ENCODE data around the gene GPS1.

Gene GPS1

DNA sequence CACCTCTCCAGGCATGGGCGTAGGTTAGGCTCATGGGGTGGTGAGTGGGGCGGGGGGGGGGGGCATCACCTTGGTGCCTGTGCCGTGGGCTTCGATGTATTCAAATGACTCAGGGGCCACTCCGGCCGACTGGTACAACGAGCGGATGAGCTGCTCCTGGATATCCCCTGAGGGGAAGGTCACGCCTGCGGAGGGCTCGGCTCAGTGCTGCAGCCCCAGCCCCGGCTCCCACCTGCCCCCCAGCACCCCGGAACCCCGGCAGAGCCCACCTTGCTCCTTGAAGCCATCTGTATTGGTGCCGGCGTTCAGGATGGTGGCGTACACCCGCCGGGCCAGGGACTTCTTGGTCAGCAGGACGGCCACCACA is 40.9 kb downstream of the GPS1 start:
- DNase-seq, result no peak

DNA sequence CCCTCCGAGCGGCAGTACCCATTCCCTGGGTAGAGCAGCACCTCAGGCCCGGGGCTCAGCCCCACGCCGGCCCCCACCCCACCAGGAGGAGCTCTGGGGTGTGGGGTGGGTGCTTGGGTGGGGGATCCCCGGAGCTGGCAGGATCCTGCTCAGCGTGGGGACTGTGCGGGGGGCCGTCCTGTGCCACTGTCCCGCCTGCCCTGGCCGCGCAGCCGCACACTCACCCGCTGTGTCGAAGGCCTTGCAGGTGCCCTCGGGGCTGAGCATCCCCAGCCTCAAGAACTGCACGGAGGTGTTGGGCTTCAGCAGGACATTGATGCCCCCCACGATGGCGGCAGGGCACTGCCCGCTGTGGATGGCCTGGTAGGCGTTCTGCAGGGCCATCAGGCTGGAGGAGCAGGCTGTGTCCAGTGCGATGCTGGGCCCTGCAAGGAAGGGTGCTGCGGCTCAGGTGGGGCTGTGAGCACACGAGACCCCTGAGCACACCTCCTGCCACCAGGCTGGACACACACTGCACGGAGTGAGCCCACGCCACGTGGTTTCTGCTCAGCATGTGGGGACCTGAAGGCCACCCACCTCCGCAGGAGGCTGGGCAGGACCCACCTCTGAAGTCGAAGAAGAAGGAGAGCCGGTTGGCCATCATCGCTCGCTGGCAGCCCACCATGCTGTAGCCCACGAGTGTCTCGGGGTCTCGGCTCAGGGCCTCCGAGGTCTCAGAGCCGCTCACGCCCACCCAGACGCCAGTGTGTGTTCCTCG is 41.5 kb downstream of the GPS1 start:
- no peak for DNase-seq

DNA sequence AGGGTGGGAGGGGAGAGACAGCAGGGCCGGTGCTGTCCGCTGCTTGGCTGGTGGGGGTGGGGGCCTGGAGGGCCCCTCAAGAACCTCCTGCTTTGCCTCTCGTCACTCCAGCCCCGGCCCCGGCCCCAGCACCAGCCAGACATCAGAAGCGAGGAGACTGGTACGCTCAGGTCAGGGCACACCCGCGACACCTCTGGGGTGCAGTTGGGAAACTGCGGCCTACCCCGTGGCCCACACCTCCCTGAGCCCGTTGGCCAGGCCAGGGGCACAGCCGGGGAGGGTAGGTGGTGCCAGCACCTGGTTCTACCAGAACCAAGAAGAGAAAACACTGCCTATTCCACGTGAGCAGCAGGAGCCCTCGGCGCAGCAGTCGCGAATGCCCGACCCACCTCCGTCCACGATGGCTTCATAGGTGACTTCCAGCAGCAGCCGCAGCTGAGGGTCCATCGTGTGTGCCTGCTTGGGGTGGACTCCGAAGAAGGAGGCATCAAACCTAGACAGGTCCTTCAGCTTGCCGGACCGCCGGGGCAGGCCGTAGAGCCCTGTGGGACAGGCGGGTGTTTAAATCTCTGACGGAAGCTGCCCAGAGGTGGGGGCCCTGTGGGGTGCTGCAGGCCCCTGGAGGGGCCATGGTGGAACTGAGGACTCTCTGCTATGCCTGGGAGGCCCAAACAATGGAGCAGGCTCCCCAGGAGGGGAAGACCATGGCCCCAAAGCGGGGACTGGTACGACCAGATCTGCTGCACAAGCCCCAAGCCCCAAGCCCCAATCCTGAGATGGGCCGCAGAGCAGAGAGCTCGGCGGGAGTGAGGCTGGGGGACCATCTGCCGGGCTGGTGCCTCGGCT is 43.5 kb downstream of the GPS1 start:
- DNase-seq, result no peak

DNA sequence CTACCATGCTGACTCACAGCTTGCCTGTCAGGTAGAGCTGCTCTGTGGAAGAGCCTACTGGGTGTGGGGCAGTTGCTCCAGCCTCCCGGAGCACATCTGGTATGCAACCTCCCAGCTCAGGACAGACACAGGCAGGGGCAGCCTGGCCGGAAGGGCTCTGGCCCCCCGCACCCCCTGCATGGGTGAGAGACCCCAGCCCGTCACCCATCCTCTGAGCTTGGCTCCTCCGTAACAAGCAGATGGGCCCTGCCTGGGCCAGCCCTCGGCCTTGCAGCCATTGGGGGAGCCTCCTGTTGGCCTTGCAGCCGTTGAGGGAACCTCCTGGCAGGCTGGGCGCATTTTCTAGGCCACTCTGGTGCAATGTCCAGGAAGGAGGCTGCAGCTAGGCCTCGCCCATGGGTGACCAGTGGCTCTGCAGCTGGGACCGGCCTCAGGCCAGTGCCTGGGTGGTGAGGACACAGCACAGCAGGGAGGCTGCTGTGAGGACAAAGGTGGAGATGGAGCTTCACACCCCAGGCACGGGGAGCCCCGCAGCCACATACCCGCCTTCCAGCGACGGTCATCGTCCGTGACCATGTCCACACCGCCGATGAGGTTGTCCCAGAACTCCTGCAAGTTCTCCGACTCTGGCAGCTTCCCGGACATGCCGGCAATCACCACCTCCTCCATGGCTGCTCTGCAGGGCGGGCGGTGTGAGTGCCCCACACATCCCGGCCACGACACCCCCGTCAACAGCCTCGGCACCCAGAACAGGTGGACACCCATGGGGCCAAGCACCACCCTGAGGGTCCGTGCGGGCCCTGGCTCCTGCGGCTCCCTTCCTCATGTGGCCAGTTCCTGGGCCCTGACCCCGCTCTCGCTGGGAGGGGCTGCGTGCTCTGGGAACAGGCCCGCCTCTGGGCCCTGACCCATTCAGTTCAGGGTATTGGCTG is 44.3 kb downstream of the GPS1 start:
- no peak for DNase-seq

DNA sequence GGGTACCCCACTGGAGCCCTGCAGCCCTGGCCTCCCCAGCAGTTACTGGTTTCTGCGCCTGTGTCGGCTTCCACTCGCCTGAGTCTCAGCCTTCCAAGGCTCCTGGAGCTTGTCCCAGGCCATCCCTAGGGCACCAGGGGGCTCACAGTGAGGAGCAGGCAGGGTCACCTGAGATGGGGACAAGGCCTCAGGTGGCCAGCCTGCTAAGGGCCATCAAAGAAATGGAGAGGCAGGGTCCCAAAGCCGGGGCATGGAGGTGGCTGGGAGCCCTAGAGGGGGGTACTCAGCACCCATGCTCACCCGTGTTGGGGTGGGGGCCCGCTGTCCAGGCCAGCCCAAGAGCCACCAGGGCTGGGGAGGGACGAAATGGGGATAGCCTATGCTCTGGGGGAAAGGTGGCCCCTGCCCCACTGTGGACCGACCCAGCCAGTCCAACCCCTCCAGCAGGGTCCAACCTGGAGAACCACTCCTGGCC is 45.0 kb downstream of the GPS1 start:
- no peak for DNase-seq

DNA sequence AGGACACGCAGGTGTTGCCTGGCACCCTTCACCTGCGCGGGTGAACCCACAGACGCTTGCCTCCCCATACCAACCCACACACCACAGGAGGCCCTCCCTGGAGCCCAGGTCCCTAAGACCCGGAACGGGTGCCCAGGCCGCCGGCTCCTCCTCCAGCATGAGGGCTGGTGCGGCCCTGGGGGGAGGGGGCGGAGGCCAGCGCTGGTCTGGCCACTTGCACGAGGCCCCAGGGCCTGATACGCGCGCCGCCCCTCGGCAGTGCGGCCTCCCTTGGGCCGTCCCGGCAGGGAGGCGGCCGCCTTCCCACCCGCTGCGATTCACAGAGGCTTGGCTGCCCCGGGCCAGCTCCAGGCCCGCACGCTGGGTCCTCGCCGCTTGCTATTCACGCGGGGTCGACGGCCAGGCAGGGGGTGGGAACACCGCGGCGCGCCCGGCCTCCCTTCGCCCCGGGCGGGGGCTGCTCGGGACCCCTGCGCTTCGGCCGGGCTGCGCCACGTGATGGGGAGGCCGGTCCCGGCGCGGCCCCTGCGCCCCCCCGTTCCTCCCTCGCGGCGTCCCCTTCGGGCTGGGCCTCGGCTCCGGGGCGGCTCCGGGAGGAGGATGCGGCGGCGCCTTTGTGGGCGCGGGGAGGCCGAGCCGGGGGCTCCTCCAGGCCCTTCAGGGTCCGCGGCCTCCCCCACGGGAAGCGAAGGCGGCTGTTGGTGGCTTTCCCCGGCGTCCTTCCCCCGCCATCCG is 45.7 kb downstream of the GPS1 start:
- DNase-seq, result peak in 1 of 2 experiments; percentile 52

DNA sequence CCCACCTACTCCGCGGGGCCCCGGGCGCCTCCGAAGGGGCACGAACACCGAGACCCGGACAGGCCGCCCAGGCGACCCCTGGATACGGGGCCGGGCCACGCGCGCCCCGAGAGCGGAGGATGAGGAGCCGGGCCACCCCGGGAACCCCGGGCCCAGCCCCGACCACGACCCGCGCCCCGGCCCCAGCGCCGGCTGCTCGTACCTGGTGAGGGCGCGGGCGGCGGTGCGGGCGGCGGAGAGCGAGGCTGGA is 46.1 kb downstream of the GPS1 start:
- no peak for DNase-seq

DNA sequence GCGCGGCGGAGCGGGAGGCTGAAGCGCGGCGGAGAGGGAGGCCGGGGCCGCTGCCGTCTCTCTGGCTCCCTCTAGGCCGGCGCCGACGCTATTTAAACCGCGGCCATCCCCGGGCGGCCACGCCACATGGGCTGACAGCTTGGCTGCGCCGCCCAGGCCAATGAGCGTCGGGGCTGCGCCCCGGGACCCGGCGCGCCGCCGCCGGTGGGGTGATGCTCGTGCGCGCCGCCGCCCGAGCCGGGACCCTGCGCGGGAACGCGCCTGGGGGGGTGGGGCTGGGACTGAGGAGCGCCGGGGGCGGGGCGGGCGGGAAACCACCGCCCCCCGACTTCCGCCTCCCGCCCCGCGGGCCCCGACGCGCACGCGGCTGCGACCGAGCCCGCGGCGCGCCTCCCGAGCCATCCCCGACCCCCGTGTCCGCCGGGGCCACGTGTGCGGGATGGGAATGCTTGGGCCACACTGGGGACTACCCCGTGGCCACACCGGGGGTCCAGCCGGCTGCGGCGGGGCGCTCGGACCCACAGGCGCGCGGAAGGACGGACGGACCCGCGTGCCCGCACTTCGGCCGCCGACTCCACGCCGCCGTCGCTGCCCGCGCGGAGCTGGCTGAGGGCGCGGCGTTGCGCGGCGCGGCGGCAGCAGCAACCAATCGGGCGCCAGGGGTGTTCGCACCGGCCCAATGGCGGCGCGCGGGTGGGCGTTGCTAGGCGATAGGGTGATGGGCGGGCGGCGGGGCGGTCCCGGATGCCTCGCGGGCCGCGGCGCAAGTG is 46.7 kb downstream of the GPS1 start, which contains the start of gene FASN:
FASN (minus strand) TSS at position 68 of the 770 bp plus-strand sequence. CDS start 1,791 bp downstream, outside the sequence.
- DNase-seq, result peak; percentile 95 to 97

DNA sequence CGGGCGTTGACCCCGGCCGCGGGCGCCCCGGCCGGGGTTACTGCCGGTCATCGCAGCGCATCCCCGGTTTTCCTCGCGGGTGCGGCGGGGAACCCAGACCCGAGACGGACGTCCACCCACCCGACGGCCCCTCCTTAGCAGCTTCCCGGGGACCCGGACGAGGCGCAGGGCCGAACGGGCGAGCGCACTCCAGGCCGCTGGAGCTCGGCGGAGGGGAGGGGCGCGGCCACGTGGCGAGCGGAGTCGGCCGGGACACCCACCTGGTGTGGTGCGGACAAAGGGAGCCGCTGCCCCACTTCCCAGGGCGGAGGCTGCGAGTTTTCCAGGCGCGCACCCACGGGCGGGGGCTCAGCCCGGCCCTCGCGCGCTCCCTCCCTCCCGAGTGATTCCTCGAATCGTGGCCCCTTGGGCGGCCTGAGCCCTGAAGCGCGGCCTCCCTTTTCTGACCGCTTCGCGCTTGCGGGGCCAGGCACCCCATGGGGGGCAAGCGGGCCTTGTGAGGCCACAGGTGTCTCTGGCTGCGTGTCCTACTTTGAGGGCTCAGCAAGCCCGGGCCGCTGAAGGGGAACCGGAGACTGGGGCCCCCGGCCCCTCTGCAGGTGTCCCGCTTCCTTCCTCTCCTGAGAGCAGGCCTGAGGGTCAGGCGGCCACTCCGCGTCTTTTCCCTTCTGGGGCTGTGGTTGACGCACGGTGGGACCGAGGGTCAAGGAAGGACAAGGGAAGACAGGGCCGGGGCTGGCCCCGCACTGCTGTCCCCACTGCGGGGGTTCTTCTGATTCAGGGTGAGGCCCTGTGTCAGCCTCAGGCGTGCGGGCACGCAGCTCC is 47.5 kb downstream of the GPS1 start:
- DNase-seq, result peak; percentile 61 to 62

DNA sequence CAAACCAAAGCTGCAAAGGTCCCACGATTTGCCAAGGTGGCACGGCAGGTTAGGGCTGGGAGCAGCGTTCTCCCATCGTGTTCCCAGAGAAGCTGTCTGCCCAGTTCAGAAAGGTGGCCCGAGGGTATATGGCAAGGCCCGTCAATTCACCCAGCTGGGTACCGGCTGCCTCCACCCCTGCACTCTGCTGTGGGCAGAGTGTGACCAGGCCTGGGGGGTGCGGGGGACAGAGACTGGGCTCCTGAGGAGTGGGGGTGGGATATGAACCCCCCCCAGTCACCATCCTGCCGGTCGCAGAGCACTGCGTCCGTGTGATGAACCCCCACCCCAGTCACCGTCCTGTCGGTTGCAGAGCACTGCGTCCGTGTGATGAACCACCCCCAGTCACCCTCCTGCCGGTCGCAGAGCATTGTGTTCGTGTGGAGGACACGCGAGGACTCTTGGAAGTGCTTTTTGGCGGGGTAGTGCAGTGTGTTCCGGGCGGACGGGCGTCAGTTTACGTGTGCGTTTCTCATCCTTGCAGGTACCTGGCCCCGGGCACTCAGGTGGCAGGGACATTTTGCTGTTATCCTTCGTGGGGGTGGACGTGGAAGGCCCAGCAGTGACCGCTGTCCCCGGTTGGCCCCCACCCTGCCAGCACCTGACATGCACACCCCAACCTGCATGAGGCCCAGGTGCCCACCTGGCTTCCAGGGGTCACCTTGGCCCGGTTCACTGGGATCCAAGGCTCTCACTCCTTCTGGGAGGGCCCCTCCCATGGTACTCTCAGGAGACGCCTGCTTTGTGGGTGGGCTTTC is 49.0 kb downstream of the GPS1 start:
- DNase-seq, result no peak

DNA sequence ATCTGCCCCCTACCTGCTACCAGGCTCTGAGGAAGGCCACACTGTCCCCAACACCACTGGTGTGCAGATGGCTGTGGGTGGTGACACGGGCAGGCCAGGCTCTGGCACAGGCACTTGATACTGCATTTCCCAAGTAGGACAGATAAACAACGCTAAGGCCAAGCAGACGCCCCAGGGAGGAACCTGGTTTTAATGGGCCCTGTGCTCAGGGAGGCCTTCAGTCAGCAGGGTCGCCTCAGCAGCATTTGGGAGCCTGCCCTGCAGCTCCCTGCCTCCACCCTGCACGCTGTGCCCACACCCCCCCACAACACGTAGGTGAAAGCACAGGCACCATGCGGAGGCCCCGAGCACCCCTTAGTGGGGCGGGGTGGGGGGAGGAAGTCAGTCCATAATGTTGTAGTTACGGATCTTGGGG is 49.6 kb downstream of the GPS1 start:
- DNase-seq, result no peak

DNA sequence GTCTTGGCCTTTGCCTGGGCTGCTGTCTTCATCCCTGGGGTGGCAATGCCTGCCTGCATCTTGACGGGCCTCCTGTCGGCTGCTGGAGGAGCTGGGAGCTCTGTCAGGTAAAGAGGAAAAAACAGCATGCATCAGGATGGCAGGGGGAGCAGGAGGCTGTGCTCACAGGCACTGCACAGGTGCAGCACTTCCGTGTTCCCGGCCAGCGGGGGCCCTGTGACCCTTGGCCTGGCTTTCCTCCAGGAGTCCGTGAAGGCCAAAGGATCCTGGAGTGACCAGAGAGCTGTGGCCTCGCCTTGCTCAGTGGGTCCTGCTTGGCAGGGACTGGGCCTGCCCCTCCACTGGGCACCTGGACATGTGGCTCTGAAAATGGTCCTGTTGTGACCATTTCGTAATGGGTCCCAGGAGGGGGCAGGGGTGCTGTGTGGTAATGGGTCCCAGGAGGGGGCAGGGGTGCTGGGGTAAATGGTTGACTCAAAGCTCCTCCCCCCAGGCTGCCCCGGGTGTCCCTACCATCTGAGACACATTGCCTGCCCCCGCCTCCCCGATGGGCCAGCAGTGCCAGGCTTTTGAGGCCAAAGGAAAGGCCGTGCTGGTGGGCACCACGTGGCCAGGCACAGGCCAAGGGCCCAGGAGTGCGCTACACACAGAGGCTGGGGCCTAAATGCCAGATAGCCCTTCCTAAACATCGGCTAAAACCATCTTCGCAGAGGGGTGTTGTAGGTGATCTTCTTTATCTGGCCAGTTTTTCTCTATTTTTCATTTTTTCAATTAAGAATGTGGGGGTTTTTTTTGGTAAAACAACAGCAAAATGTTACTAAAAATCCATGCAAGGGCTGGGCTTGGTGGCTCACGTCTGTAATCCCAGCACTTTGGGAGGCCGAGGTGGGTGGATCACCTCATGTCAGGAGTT is 50.3 kb downstream of the GPS1 start:
- no peak for DNase-seq

DNA sequence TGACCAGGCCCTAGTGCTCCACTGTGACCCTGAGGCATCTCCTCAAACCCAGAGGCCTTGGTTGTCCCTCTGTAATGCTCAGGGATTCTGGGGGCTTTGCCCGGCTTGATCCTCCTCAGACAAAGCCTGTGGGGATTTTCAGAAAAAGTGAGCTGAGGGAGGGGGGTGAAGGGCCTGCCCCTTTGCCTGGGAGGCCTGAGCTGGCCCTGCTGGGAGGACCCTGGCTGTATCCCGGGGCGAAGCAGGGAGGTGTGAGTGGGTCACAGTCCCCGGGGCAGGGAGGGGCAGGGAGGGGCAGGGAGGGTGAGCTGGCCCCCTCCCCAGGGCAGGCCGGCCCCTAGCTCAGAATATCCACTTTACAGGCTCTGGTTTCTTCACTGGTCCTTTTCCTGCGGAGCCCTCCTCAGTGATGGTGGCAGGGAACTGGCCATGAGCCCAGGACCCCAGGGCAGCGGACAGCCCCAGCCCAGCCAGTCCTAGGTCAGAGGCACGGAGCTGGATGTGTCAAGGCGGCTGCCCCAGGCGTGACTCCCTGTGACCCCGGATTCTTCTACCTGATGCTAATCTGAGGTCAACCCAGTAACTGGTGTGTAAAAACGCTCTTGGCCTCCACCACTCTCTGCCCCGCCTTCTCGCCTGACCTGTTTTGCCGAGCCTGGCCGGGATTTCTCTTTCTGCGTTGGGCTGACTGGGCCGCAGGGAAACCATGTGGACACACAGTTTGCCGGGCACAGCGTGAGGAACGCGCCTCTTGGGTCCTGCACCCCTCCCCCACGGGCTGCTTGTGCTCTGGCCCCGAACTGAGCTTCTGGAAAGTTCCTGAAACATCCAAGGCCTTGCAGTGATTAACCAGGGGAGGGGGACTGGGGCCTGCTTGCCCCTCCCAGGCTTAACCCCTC is 52.1 kb downstream of the GPS1 start:
- no peak for DNase-seq

DNA sequence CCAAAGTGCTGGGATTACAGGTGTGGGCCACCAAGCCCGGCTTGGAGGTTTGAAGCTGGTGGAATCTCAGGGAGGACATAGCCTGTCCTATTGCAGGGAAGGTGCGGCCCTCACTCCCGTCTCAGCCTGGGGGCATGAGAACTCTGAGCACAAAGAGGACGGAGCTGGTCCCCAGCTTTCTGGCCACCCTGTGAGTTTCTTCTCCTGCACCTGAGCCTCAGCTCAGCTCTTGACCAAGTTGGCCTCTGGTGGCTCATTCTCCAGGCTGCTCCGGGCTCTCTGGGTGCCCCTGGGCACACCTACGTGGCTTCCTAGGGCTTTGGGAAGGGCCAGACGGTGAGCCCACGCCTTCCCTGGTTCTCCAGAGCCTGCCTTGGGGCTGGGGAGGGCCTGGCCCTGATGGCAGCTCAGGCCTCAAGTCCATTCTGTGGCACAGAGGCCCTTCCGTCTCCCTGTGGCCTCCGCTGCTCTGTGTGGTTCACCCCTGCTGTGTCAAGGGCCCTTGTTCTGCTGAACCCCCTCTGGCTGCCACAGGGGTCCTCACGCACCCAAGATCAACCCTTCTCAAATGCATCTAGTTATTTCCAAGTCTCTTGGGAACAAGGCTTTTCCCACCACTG is 53.2 kb downstream of the GPS1 start:
- no peak for DNase-seq

DNA sequence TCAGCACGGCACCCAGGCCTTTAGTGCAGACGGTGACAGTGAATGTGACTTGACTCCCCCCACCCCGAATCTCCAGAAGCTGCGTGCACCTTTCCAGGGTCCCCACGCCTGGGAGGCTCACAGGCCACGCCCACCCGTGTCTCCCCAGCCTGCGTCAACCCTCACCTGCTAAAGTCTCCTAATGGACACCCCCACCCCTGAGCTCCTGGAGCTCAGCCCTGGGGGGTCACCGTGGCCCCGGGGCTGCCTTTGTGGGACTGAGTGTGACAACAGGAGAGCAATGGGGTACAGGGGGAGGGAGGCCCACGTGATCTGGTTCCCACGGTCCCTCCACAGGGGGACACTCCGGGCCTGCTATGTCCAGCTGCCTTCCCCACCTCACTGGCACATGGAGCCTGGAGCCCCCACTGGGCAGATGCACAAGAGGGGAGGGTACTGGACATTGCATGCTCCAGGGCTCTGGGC is 53.8 kb downstream of the GPS1 start:
- no peak for DNase-seq

DNA sequence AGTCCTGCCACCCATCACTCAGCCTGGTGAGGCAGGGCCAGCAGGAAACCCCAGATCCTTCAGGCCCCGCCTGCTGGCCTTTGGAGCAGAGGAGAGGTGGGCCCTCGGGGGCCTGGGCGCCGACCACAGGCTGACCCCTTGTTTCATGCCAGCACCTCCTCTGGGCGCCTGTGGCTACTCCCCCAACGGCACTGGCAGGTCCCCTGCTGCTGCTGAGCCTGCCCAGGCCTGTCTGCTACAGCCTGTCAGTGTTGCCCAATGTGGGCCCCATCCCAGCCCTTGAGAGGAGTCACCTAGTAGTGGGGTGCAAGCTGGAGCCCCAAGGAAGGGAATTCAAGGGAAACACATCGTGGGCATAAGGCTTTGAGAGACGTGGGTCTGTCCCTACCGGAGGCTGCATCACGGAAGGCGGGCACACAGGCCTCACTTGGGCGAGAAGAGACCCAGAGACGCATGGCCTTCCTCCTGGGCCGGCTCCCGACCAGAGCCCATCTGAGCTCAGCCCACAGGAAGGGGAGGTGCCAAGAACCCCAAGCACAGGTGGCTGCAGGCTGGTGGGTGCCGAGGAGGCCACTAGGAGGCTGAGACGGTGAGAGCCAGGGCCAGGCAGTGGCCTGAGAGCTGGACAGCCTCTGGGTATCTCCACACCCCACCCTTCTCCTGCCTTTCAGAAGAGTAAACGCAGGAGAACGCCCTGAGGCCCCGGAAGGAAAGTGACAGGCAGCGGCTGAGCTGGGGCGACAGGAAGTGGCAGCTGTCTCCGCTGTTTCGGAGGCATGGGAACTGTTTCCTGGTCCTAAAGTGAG is 54.4 kb downstream of the GPS1 start:
- peak; percentile 79 for DNase-seq

All from activated T-cell treated with anti-CD3 and anti-CD28 coated beads, Interleukin-2, amount 50 U/mL, for 48 hours (primary cell).